BE2C (cell line): ENCODE results near the gene PIP5K1C.

Experiments
- DNase-seq: peaks from one replicate; pipeline ENCODE4 v3.0.0-alpha.2; 2020
- H3K27me3 ChIP-seq: fragments of 250-450 bp; sonication (Bioruptor Pico); 2 replicates; pipeline ENCODE4 v1.5.1; 2020; ENCODE audit warnings: mild to moderate bottlenecking
- H3K36me3 ChIP-seq: fragments of 250-450 bp; sonication (Bioruptor Pico); 2 replicates; pipeline ENCODE4 v1.5.1; 2020; ENCODE audit warnings: mild to moderate bottlenecking
- H3K4me1 ChIP-seq: fragments of 250-450 bp; sonication (Bioruptor Pico); 2 replicates; pipeline ENCODE4 v1.5.1; 2020
- H3K4me3 ChIP-seq: 2 replicates; pipeline ENCODE4 v1.5.1; 2011; ENCODE audit warnings: low read depth, low read length
- H3K9me3 ChIP-seq: fragments of 250-450 bp; sonication (Bioruptor Pico); 2 replicates; pipeline ENCODE4 v1.5.1; 2020
- CTCF ChIP-seq: IDR thresholded peaks from 2 replicates; pipeline ENCODE4 v1.5.1; 2012; ENCODE audit warnings: mild to moderate bottlenecking, low read depth, low read length

Gene PIP5K1C

GRCh38 chr19:3619631-3620012, 80.6 kb downstream of the PIP5K1C start:
- H3K36me3 ChIP-seq: peaks cover 36% of the 10 kb centered on the region

DNA sequence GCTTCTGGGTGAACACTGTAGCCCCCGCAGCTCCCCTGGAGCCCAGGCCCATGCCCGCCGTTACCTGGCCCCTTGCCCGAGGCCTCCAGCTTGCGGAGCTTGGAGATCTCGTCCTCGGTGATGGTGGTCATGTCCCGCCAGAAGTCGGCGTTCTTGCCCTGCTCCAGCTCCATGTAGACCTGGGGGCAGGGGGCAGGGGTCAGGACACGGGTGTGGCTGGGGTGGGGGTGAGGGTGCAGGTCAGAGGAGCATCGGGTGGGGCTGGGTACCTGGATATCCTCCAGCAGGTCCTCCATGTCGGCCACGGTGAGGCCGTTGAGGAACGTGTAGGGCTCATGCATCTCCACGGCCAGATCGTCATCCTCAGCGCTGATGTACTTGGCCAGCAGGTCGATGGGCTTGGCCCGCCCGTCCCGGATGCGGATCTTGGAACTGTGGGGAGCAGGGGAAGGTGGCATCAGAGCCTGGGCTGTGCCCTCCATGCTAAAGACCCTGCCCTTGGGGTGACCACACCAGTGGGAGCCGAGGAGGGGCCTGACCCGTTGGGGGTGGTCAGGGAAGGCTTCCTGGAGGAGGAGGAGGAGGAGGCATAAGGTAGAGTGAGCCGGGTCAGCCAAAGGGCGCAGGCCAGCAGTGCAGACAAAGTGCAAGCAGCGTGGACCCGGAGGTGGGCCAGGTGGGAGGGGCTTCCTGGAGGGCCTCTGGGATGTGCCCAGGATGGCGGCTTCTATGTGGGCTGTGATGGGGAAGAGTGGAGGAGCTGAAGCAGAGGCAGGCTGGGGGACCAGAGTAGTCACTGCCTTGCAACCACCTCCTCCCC, 81.2 kb downstream of the PIP5K1C start:
- H3K4me3 ChIP-seq: no peak overlapping the region
- H3K4me1 ChIP-seq: no peaks in the 10 kb centered on the region
- DNase-seq: no peak
- no peak for TF ChIP-seq CTCF
- peaks cover 36% of the 10 kb centered on the region for H3K36me3 ChIP-seq
- no peaks in the 10 kb centered on the region for H3K9me3 ChIP-seq
- no peaks in the 10 kb centered on the region for H3K27me3 ChIP-seq

More at GRCh38 chr19:3619631-3620012, 80.6 kb downstream of the PIP5K1C start:
- TF ChIP-seq CTCF: no peak
- H3K4me3 ChIP-seq: no peak overlapping the region
- no peak for DNase-seq
- H3K27me3 ChIP-seq: no peaks in the 10 kb centered on the region
- no peaks in the 10 kb centered on the region for H3K9me3 ChIP-seq
- H3K4me1 ChIP-seq: no peaks in the 10 kb centered on the region

GRCh38 chr19:3618144-3618810, 82.0 kb downstream of the PIP5K1C start:
- Histone ChIP-seq H3K36me3 (peaks cover 32% of the 10 kb centered on the region), H3K27me3 (no peaks in the 10 kb centered on the region), H3K4me3 (no peak overlapping the region), H3K9me3 (no peaks in the 10 kb centered on the region), H3K4me1 (no peaks in the 10 kb centered on the region)
- peak; percentile 74 for DNase-seq
- TF ChIP-seq CTCF: peak; percentile 78

DNA sequence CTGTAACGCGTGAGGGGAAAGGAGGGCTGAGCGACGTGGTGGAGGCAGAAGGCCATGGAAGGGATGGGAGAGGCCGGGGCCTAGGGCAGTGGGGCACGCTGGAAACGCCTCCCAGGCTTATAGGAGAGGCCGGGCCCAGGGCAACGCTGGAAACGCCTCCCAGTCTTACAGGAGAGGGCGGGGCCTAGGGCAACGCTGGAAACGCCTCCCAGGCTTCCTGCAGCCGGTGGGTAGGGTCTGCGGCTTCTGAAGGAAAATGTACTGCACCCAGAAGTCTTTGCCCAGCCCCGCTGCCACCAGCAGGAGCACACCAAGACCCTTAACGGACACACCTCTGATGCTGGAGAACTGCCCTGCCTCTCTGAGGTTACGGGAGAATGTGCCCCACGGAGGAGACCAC, 82.8 kb downstream of the PIP5K1C start:
- DNase-seq: no peak
- no peaks in the 10 kb centered on the region for H3K27me3 ChIP-seq
- H3K4me3 ChIP-seq: no peak overlapping the region
- no peaks in the 10 kb centered on the region for H3K9me3 ChIP-seq
- no peaks in the 10 kb centered on the region for H3K4me1 ChIP-seq
- no peak for TF ChIP-seq CTCF
- H3K36me3 ChIP-seq: peaks cover 35% of the 10 kb centered on the region

DNA sequence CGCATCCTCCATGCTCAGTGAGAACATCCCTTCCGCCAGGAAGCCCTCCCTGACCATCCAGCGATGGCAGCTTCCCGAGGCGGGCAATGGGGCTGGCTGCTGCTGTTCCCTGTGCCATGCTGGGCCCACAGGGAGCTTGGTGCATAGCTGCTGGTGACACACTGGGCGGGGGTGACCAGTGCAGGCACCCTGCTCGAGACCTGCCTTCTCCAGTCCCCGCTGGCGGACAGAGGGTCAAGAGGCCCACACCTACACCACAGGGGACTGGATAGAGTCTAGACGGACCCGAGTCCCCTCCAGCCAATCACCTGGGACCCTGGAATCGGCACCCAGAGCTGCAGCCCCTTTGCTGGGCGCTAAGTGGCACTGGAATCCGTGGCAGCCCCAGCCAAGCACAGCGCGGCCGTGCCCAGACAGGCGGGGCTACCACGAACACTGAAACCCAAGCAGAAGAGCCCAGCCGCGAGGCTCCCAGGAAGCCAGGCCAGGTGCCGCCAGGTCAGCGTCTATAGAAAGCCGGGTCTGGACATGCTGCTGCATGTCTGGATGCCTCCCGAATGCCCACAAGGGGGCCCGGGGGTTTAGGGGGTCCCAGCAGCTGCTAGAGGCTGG, 84.6 kb downstream of the PIP5K1C start:
- peaks cover 43% of the 10 kb centered on the region for H3K36me3 ChIP-seq
- H3K9me3 ChIP-seq: no peaks in the 10 kb centered on the region
- no peaks in the 10 kb centered on the region for H3K4me1 ChIP-seq
- TF ChIP-seq CTCF: no peak
- DNase-seq: no peak
- H3K27me3 ChIP-seq: no peaks in the 10 kb centered on the region
- H3K4me3 ChIP-seq: no peak overlapping the region
